Neural progenitor cell (in vitro differentiated cells): ENCODE data around the gene GHR. TPM values are rescaled to one million over a fixed set of nuclear protein-coding genes. Genes with fewer than 3 reads are reported as not detected.

ENCODE experiments used
- DNase-seq: peaks from one replicate; pipeline ENCODE4 v3.0.0-alpha.2; 2016; ENCODE audit warnings: low spot score
- H2AFZ ChIP-seq: fragments of 200-600 bp; sonication (generic); replicated peaks from 2 replicates; pipeline ENCODE4 v1.6.1; 2016; ENCODE audit warnings: antibody characterized with exemption
- H3F3A ChIP-seq: fragments of 200-600 bp; sonication (generic); 2 replicates; pipeline ENCODE4 v1.6.1; 2016; ENCODE audit warnings: antibody characterized with exemption, low read depth
- H3K27ac ChIP-seq: fragments of 200-600 bp; sonication (generic); 2 replicates; pipeline ENCODE4 v1.5.1; 2016; ENCODE audit warnings: mild to moderate bottlenecking
- H3K27me3 ChIP-seq: fragments of 200-600 bp; sonication (generic); 2 replicates; pipeline ENCODE4 v1.6.1; 2016; ENCODE audit warnings: mild to moderate bottlenecking, moderate library complexity
- H3K36me3 ChIP-seq: fragments of 200-600 bp; sonication (generic); 2 replicates; pipeline ENCODE4 v1.5.1; 2016
- H3K4me1 ChIP-seq: fragments of 200-600 bp; sonication (generic); 2 replicates; pipeline ENCODE4 v1.6.1; 2016; ENCODE audit warnings: mixed run types
- H3K4me2 ChIP-seq: fragments of 200-600 bp; sonication (generic); 2 replicates; pipeline ENCODE4 v1.6.1; 2016
- H3K4me3 ChIP-seq: fragments of 200-600 bp; sonication (generic); 2 replicates; pipeline ENCODE4 v1.5.1; 2016
- H3K79me2 ChIP-seq: fragments of 200-600 bp; sonication (generic); 2 replicates; pipeline ENCODE4 v1.6.1; 2016; ENCODE audit warnings: low read depth
- H3K9ac ChIP-seq: fragments of 200-600 bp; sonication (generic); 2 replicates; pipeline ENCODE4 v1.6.1; 2016
- H3K9me3 ChIP-seq: fragments of 200-600 bp; sonication (generic); 2 replicates; pipeline ENCODE4 v1.5.1; 2016; ENCODE audit warnings: low read depth
- H4K20me1 ChIP-seq: fragments of 200-600 bp; sonication (generic); 2 replicates; pipeline ENCODE4 v1.6.1; 2016; ENCODE audit warnings: low read depth
- H3K27ac Mint-ChIP-seq: 3 replicates; pipeline ENCODE4 v1.8.0; 2021; ENCODE audit warnings: mixed read lengths
- H3K27me3 Mint-ChIP-seq: 2 replicates; pipeline ENCODE4 v1.8.0; 2022; ENCODE audit warnings: low read depth, mild to moderate bottlenecking, inconsistent platforms, moderate library complexity, mixed read lengths; ENCODE audit not compliant: insufficient read depth
- H3K36me3 Mint-ChIP-seq: 3 replicates; pipeline ENCODE4 v1.8.0; 2021; ENCODE audit warnings: mixed read lengths
- H3K4me1 Mint-ChIP-seq: 3 replicates; pipeline ENCODE4 v1.8.0; 2021; ENCODE audit warnings: mixed read lengths
- H3K4me3 Mint-ChIP-seq: 3 replicates; pipeline ENCODE4 v1.8.0; 2021; ENCODE audit warnings: mild to moderate bottlenecking, moderate library complexity, mixed read lengths
- H3K9me3 Mint-ChIP-seq: 3 replicates; pipeline ENCODE4 v1.8.0; 2020; ENCODE audit warnings: mixed read lengths
- CTCF ChIP-seq: fragments of 200-600 bp; sonication (generic); IDR thresholded peaks from 2 replicates; pipeline ENCODE4 v1.5.1; 2017; ENCODE audit warnings: antibody characterized with exemption, mild to moderate bottlenecking
- EZH2 ChIP-seq: fragments of 200-600 bp; sonication (generic); IDR thresholded peaks from 2 replicates; pipeline ENCODE4 v1.6.1; 2017; ENCODE audit warnings: antibody characterized with exemption, mild to moderate bottlenecking, moderate library complexity
- EZH2phosphoT487 ChIP-seq: fragments of 200-600 bp; sonication (generic); IDR thresholded peaks from 2 replicates; pipeline ENCODE4 v1.6.1; 2017; ENCODE audit warnings: antibody characterized with exemption
- total RNA-seq: library from RNA; depleted of rRNA; stranded (reverse); fragments of >200 nt; gene quantifications from 2 replicates; pipeline ENCODE4 v1.2.3, GENCODE V29; 2015; ENCODE audit warnings: low replicate concordance

Gene GHR
- total RNA-seq, 1 donor from 2014 or later = 0.07 TPM

- no peaks in the 10 kb centered on the region for H3K27me3 ChIP-seq
- no peaks in the 10 kb centered on the region for H4K20me1 ChIP-seq
- TF ChIP-seq EZH2 = no peak
- no peaks in the 10 kb centered on the region for H3K9me3 Mint-ChIP-seq
- H2AFZ ChIP-seq = no peak overlapping the region
- H3K4me3 ChIP-seq = no peak overlapping the region
- H3K4me1 Mint-ChIP-seq = peaks cover 7% of the 10 kb centered on the region
- H3K27ac Mint-ChIP-seq = no peak overlapping the region
- H3K4me1 ChIP-seq = no peaks in the 10 kb centered on the region
- H3K4me2 ChIP-seq = no peak overlapping the region
- H3K27ac ChIP-seq = no peak overlapping the region
- H3K9me3 ChIP-seq = no peaks in the 10 kb centered on the region
- no peaks in the 10 kb centered on the region for H3K36me3 Mint-ChIP-seq
- no peak overlapping the region for H3K9ac ChIP-seq
- no peak for DNase-seq
- no peaks in the 10 kb centered on the region for H3F3A ChIP-seq
- H3K79me2 ChIP-seq = no peaks in the 10 kb centered on the region
- no peaks in the 10 kb centered on the region for H3K36me3 ChIP-seq
- no peak overlapping the region for H3K4me3 Mint-ChIP-seq
- H3K27me3 Mint-ChIP-seq = no peaks in the 10 kb centered on the region
These were observed 169.3 kb downstream of the GHR start for GRCh38 chr5:42592401-42593140.

GRCh38 chr5:42593591-42593990, 170.4 kb downstream of the GHR start:
- H3K27ac ChIP-seq = no peak overlapping the region
- H3K9me3 ChIP-seq = no peaks in the 10 kb centered on the region
- peaks cover 5% of the 10 kb centered on the region for H3K4me1 Mint-ChIP-seq
- H4K20me1 ChIP-seq = no peaks in the 10 kb centered on the region
- TF ChIP-seq EZH2phosphoT487 (no peak), EZH2 (no peak), CTCF (no peak)
- no peak overlapping the region for H3K4me3 Mint-ChIP-seq
- no peaks in the 10 kb centered on the region for H3K27me3 ChIP-seq
- H2AFZ ChIP-seq = no peak overlapping the region
- no peak for DNase-seq
- no peak overlapping the region for H3K4me2 ChIP-seq
- no peak overlapping the region for H3K9ac ChIP-seq
- H3K4me3 ChIP-seq = no peak overlapping the region
- H3K27ac Mint-ChIP-seq = no peak overlapping the region
- no peaks in the 10 kb centered on the region for H3K27me3 Mint-ChIP-seq
- no peaks in the 10 kb centered on the region for H3F3A ChIP-seq
- no peaks in the 10 kb centered on the region for H3K9me3 Mint-ChIP-seq
- no peaks in the 10 kb centered on the region for H3K79me2 ChIP-seq
- no peaks in the 10 kb centered on the region for H3K4me1 ChIP-seq
- H3K36me3 ChIP-seq = no peaks in the 10 kb centered on the region
- no peaks in the 10 kb centered on the region for H3K36me3 Mint-ChIP-seq

GRCh38 chr5:42595597-42595996, 172.4 kb downstream of the GHR start:
- no peaks in the 10 kb centered on the region for H3F3A ChIP-seq
- no peaks in the 10 kb centered on the region for H3K9me3 Mint-ChIP-seq
- H3K4me2 ChIP-seq = no peak overlapping the region
- no peaks in the 10 kb centered on the region for H3K36me3 Mint-ChIP-seq
- DNase-seq = no peak
- H3K27me3 Mint-ChIP-seq = no peaks in the 10 kb centered on the region
- no peaks in the 10 kb centered on the region for H4K20me1 ChIP-seq
- H3K27ac ChIP-seq = no peak overlapping the region
- no peak overlapping the region for H3K4me3 Mint-ChIP-seq
- no peak overlapping the region for H3K9ac ChIP-seq
- H3K4me3 ChIP-seq = no peak overlapping the region
- no peak overlapping the region for H3K27ac Mint-ChIP-seq
- H3K27me3 ChIP-seq = no peaks in the 10 kb centered on the region
- no peaks in the 10 kb centered on the region for H3K9me3 ChIP-seq
- no peak overlapping the region for H2AFZ ChIP-seq
- H3K79me2 ChIP-seq = no peaks in the 10 kb centered on the region
- H3K4me1 ChIP-seq = no peaks in the 10 kb centered on the region
- H3K36me3 ChIP-seq = no peaks in the 10 kb centered on the region
- H3K4me1 Mint-ChIP-seq = peaks cover 5% of the 10 kb centered on the region
- no peak for TF ChIP-seq CTCF
- TF ChIP-seq EZH2phosphoT487 = no peak
- no peak for TF ChIP-seq EZH2

GRCh38 chr5:42596817-42597216, 173.6 kb downstream of the GHR start:
- H3K27me3 Mint-ChIP-seq = no peaks in the 10 kb centered on the region
- H3K4me2 ChIP-seq = no peak overlapping the region
- H3K4me3 Mint-ChIP-seq = no peak overlapping the region
- H3K79me2 ChIP-seq = no peaks in the 10 kb centered on the region
- no peak overlapping the region for H3K27ac ChIP-seq
- H3K9me3 Mint-ChIP-seq = no peaks in the 10 kb centered on the region
- H3K4me1 ChIP-seq = no peaks in the 10 kb centered on the region
- H2AFZ ChIP-seq = no peak overlapping the region
- no peak overlapping the region for H3K4me3 ChIP-seq
- TF ChIP-seq EZH2 (no peak), EZH2phosphoT487 (no peak), CTCF (no peak)
- no peaks in the 10 kb centered on the region for H3K4me1 Mint-ChIP-seq
- no peaks in the 10 kb centered on the region for H3K36me3 ChIP-seq
- no peaks in the 10 kb centered on the region for H3K27me3 ChIP-seq
- no peaks in the 10 kb centered on the region for H3K9me3 ChIP-seq
- DNase-seq = no peak
- H3K36me3 Mint-ChIP-seq = no peaks in the 10 kb centered on the region
- H3K9ac ChIP-seq = no peak overlapping the region
- H3F3A ChIP-seq = no peaks in the 10 kb centered on the region
- no peak overlapping the region for H3K27ac Mint-ChIP-seq
- no peaks in the 10 kb centered on the region for H4K20me1 ChIP-seq
